ENCODE data around the gene CCDC38. TPM values are rescaled to one million over a fixed set of nuclear protein-coding genes. Genes with fewer than 3 reads are reported as not detected.

CCDC38 gene
- total RNA-seq, 1 donor from 2014 or later, result not detected

GRCh38 chr12:95918194-95918993, 24.0 kb downstream of the CCDC38 start:
- Mint-ChIP-seq H3K36me3 (ENCODE audit: unreplicated experiment) (no peaks in the 10 kb centered on the region), H3K4me3 (ENCODE audit: unreplicated experiment) (no peak overlapping the region), H3K27ac (ENCODE audit: unreplicated experiment) (no peak overlapping the region), H3K4me1 (ENCODE audit: unreplicated experiment) (no peaks in the 10 kb centered on the region), H3K9me3 (ENCODE audit: unreplicated experiment) (no peaks in the 10 kb centered on the region), H3K27me3 (ENCODE audit: unreplicated experiment) (peaks cover 37% of the 10 kb centered on the region)
- DNase-seq (ENCODE audit: extremely low spot score, unreplicated experiment), result no peak
- peak; percentile 85 for TF ChIP-seq CTCF (IDR thresholded peaks at IDR 0.05)

- no peak overlapping the region for H3K4me3 Mint-ChIP-seq (ENCODE audit: unreplicated experiment)
- peaks cover 3% of the 10 kb centered on the region for H3K4me1 Mint-ChIP-seq (ENCODE audit: unreplicated experiment)
- H3K36me3 Mint-ChIP-seq (ENCODE audit: unreplicated experiment), result no peaks in the 10 kb centered on the region
- no peak for DNase-seq (ENCODE audit: extremely low spot score, unreplicated experiment)
- no peak for TF ChIP-seq CTCF (IDR thresholded peaks at IDR 0.05)
- H3K27ac Mint-ChIP-seq (ENCODE audit: unreplicated experiment), result no peak overlapping the region
- H3K9me3 Mint-ChIP-seq (ENCODE audit: unreplicated experiment), result no peaks in the 10 kb centered on the region
- H3K27me3 Mint-ChIP-seq (ENCODE audit: unreplicated experiment), result peaks cover 48% of the 10 kb centered on the region
These were observed 32.5 kb downstream of the CCDC38 start for GRCh38 chr12:95909871-95910270.

GRCh38 chr12:95908573-95908972, 33.8 kb downstream of the CCDC38 start:
- Mint-ChIP-seq H3K9me3 (ENCODE audit: unreplicated experiment) (peaks cover 3% of the 10 kb centered on the region), H3K4me1 (ENCODE audit: unreplicated experiment) (peaks cover 3% of the 10 kb centered on the region), H3K27ac (ENCODE audit: unreplicated experiment) (peak overlapping the region; percentile 58), H3K27me3 (ENCODE audit: unreplicated experiment) (peaks cover 52% of the 10 kb centered on the region), H3K36me3 (ENCODE audit: unreplicated experiment) (no peaks in the 10 kb centered on the region), H3K4me3 (ENCODE audit: unreplicated experiment) (no peak overlapping the region)
- DNase-seq (ENCODE audit: extremely low spot score, unreplicated experiment), result no peak
- TF ChIP-seq CTCF (IDR thresholded peaks at IDR 0.05), result no peak

- H3K9me3 Mint-ChIP-seq (ENCODE audit: unreplicated experiment), result peaks cover 2% of the 10 kb centered on the region
- no peak overlapping the region for H3K4me3 Mint-ChIP-seq (ENCODE audit: unreplicated experiment)
- peaks cover 22% of the 10 kb centered on the region for H3K27me3 Mint-ChIP-seq (ENCODE audit: unreplicated experiment)
- no peak for TF ChIP-seq CTCF (IDR thresholded peaks at IDR 0.05)
- H3K27ac Mint-ChIP-seq (ENCODE audit: unreplicated experiment), result no peak overlapping the region
- no peak for DNase-seq (ENCODE audit: extremely low spot score, unreplicated experiment)
- H3K4me1 Mint-ChIP-seq (ENCODE audit: unreplicated experiment), result no peaks in the 10 kb centered on the region
- H3K36me3 Mint-ChIP-seq (ENCODE audit: unreplicated experiment), result peaks cover 3% of the 10 kb centered on the region
These were observed 44.3 kb downstream of the CCDC38 start for GRCh38 chr12:95898081-95898480.

GRCh38 chr12:95896846-95897245, 45.6 kb downstream of the CCDC38 start:
- peaks cover 2% of the 10 kb centered on the region for H3K36me3 Mint-ChIP-seq (ENCODE audit: unreplicated experiment)
- H3K4me3 Mint-ChIP-seq (ENCODE audit: unreplicated experiment), result no peak overlapping the region

More at GRCh38 chr12:95896846-95897245, 45.6 kb downstream of the CCDC38 start:
- DNase-seq (ENCODE audit: extremely low spot score, unreplicated experiment), result no peak
- Mint-ChIP-seq H3K4me1 (ENCODE audit: unreplicated experiment) (no peaks in the 10 kb centered on the region), H3K9me3 (ENCODE audit: unreplicated experiment) (no peaks in the 10 kb centered on the region), H3K27me3 (ENCODE audit: unreplicated experiment) (peaks cover 25% of the 10 kb centered on the region), H3K27ac (ENCODE audit: unreplicated experiment) (no peak overlapping the region)
- TF ChIP-seq CTCF (IDR thresholded peaks at IDR 0.05), result no peak

Measured in osteocyte (in vitro differentiated cells).